ENCODE measurements around the gene CHTF18.

Gene CHTF18

GRCh38 chr16:788399-789126 lies at the start of gene CHTF18 (continued):
- TF ChIP-seq, protein P1, sequence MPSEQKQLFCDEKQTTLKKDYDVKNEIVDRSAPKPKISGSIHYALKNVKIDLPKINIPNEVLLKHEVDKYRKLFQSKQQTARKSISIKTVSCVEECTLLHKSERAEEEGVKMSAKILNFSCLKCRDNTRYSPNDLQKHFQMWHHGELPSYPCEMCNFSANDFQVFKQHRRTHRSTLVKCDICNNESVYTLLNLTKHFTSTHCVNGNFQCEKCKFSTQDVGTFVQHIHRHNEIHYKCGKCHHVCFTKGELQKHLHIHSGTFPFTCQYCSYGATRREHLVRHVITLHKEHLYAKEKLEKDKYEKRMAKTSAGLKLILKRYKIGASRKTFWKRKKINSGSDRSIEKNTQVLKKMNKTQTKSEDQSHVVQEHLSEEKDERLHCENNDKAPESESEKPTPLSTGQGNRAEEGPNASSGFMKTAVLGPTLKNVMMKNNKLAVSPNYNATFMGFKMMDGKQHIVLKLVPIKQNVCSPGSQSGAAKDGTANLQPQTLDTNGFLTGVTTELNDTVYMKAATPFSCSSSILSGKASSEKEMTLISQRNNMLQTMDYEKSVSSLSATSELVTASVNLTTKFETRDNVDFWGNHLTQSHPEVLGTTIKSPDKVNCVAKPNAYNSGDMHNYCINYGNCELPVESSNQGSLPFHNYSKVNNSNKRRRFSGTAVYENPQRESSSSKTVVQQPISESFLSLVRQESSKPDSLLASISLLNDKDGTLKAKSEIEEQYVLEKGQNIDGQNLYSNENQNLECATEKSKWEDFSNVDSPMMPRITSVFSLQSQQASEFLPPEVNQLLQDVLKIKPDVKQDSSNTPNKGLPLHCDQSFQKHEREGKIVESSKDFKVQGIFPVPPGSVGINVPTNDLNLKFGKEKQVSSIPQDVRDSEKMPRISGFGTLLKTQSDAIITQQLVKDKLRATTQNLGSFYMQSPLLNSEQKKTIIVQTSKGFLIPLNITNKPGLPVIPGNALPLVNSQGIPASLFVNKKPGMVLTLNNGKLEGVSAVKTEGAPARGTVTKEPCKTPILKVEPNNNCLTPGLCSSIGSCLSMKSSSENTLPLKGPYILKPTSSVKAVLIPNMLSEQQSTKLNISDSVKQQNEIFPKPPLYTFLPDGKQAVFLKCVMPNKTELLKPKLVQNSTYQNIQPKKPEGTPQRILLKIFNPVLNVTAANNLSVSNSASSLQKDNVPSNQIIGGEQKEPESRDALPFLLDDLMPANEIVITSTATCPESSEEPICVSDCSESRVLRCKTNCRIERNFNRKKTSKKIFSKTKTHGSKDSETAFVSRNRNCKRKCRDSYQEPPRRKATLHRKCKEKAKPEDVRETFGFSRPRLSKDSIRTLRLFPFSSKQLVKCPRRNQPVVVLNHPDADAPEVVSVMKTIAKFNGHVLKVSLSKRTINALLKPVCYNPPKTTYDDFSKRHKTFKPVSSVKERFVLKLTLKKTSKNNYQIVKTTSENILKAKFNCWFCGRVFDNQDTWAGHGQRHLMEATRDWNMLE (tag by site-specific recombination; conservative IDR thresholded peaks at IDR 0.05; ENCODE audit: low read depth): no peak
- peak; percentile 78 for TF ChIP-seq ZNF335 (tag by site-specific recombination; conservative IDR thresholded peaks at IDR 0.05)
- peak; percentile 28 for TF ChIP-seq OSR2 (tag by site-specific recombination; IDR thresholded peaks at IDR 0.05)
- no peak for TF ChIP-seq PRDM10 (tag by site-specific recombination; IDR thresholded peaks at IDR 0.05)
- TF ChIP-seq YY1 (tag by site-specific recombination; IDR thresholded peaks at IDR 0.05): peak; percentile 54; the same call in 1 of the 2 replicates
- peak; percentile 87 for TF ChIP-seq ZXDB (tag by site-specific recombination; IDR thresholded peaks at IDR 0.05)
- peak; percentile 72; the same call in 1 of the 2 replicates for TF ChIP-seq ZNF600 (tag by site-specific recombination; IDR thresholded peaks at IDR 0.05)
- 0 out of 2 replicates have a peak, but pooled peaks have one; percentile 46 for TF ChIP-seq ZNF501 (tag by site-specific recombination; IDR thresholded peaks at IDR 0.05)
- no peak for TF ChIP-seq ZNF157 (tag by site-specific recombination; IDR thresholded peaks at IDR 0.05)
- TF ChIP-seq SP7 (tag by site-specific recombination; IDR thresholded peaks at IDR 0.05): peak; percentile 78
- TF ChIP-seq BCL11B (tag by site-specific recombination; IDR thresholded peaks at IDR 0.05; ENCODE audit: low read depth): 0 out of 2 replicates have a peak, but pooled peaks have one; percentile 48
- TF ChIP-seq, protein P2, sequence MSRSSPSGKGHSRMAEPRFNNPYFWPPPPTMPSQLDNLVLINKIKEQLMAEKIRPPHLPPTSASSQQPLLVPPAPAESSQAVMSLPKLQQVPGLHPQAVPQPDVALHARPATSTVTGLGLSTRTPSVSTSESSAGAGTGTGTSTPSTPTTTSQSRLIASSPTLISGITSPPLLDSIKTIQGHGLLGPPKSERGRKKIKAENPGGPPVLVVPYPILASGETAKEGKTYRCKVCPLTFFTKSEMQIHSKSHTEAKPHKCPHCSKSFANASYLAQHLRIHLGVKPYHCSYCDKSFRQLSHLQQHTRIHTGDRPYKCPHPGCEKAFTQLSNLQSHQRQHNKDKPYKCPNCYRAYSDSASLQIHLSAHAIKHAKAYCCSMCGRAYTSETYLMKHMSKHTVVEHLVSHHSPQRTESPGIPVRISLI (tag by site-specific recombination; IDR thresholded peaks at IDR 0.05): no peak
- TF ChIP-seq TCF7L2 (IDR thresholded peaks at IDR 0.05; ENCODE audit: borderline replicate concordance, low read depth, low read length): no peak
- TF ChIP-seq ZIC2 (tag by site-specific recombination; IDR thresholded peaks at IDR 0.05): peak; percentile 29; the same call in 1 of the 2 replicates
- TF ChIP-seq ZNF610 (tag by site-specific recombination; IDR thresholded peaks at IDR 0.05; ENCODE audit: borderline replicate concordance): peak; percentile 64; the same call in 1 of the 2 replicates
- no peak; the same call in 1 of the 2 replicates for TF ChIP-seq ZBTB7A (tag by site-specific recombination; IDR thresholded peaks at IDR 0.05; ENCODE audit: low read depth)
